GM19239 (cell line): Measurements from ENCODE around the gene OPN1SW.
A peak's percentile ranks its signal among the peaks of the same experiment; 100 is the strongest.

ENCODE experiments used
- DNase-seq: peaks from one replicate; pipeline ENCODE4 v3.0.0; 2011; ENCODE audit warnings: low spot score; ENCODE audit not compliant: insufficient read length
- FAIRE-seq: peaks from 2 replicates; lab custom pipeline; 2011; peaks lifted over from hg19 to GRCh38; lab: Jason Lieb, UNC

OPN1SW gene

GRCh38 chr7:128738570-128739047 lies 37.0 kb downstream of the OPN1SW start:
- peak; percentile 12 for DNase-seq
- peak; percentile 74 for FAIRE-seq

- no peak for DNase-seq
- no peak for FAIRE-seq
Observed at GRCh38 chr7:128737867-128738385, 37.7 kb downstream of the OPN1SW start.

GRCh38 chr7:128737441-128737840 lies 38.2 kb downstream of the OPN1SW start:
- no peak for DNase-seq
- no peak for FAIRE-seq

- DNase-seq (no peak), FAIRE-seq (no peak)
Observed at GRCh38 chr7:128735436-128735835, 40.2 kb downstream of the OPN1SW start.

- FAIRE-seq (no peak), DNase-seq (no peak)
Observed at GRCh38 chr7:128734890-128735289, 40.7 kb downstream of the OPN1SW start.

- FAIRE-seq (no peak), DNase-seq (no peak)
Observed at GRCh38 chr7:128733278-128733645, 42.3 kb downstream of the OPN1SW start.

- DNase-seq (no peak), FAIRE-seq (no peak)
Observed at GRCh38 chr7:128732521-128733277, 42.9 kb downstream of the OPN1SW start.

GRCh38 chr7:128731184-128731583 lies 44.4 kb downstream of the OPN1SW start:
- FAIRE-seq, result no peak
- no peak for DNase-seq

- FAIRE-seq, result no peak
- DNase-seq, result no peak
Observed at GRCh38 chr7:128729494-128729893, 46.1 kb downstream of the OPN1SW start.

GRCh38 chr7:128728598-128728997 lies 47.0 kb downstream of the OPN1SW start:
- DNase-seq (no peak), FAIRE-seq (no peak)

GRCh38 chr7:128727239-128727638 lies 48.4 kb downstream of the OPN1SW start:
- FAIRE-seq, result no peak
- no peak for DNase-seq

- no peak for FAIRE-seq
- DNase-seq, result no peak
Observed at GRCh38 chr7:128726737-128727072, 48.9 kb downstream of the OPN1SW start.

- DNase-seq (no peak), FAIRE-seq (no peak)
Observed at GRCh38 chr7:128726059-128726736, 49.4 kb downstream of the OPN1SW start.

GRCh38 chr7:128725531-128725930 lies 50.1 kb downstream of the OPN1SW start:
- FAIRE-seq (no peak), DNase-seq (no peak)

- no peak for FAIRE-seq
Observed at GRCh38 chr7:128724743-128725142, 50.9 kb downstream of the OPN1SW start.

More at GRCh38 chr7:128724743-128725142, 50.9 kb downstream of the OPN1SW start:
- no peak for DNase-seq
